Thoracic aorta (tissue), 2 donors: Measurements from ENCODE around the gene TGFBR1. TPM values are rescaled to one million over a fixed set of nuclear protein-coding genes. Genes with fewer than 3 reads are reported as not detected.

Experiments
- ATAC-seq: fragments of 150-250 bp; one replicate; pipeline ENCODE4 v1.8.0; 2017; ENCODE audit warnings: low read depth; ENCODE audit not compliant: insufficient number of reproducible peaks, low FRiP score
- DNase-seq: peaks from one replicate; pipeline ENCODE4 v3.0.0-alpha.2; 2020; ENCODE audit warnings: low spot score
- H3K27ac ChIP-seq, 2 donors: fragments of 200-600 bp; sonication (generic); 1 replicate in 1 of 2; 2 replicates in 1 of 2; pipeline ENCODE4 v1.5.1; 2016; ENCODE audit warnings: mild to moderate bottlenecking in 2 of 2, moderate library complexity in 2 of 2
- H3K27me3 ChIP-seq: fragments of 200-600 bp; sonication (generic); replicated peaks from 2 replicates; pipeline ENCODE4 v1.6.0; 2016; ENCODE audit warnings: mild to moderate bottlenecking; ENCODE audit not compliant: insufficient read depth
- H3K36me3 ChIP-seq: fragments of 200-600 bp; sonication (generic); one replicate; pipeline ENCODE4 v1.5.1; 2016
- H3K4me1 ChIP-seq, 2 donors: fragments of 200-600 bp; sonication (generic); 1 replicate in 1 of 2; 2 replicates in 1 of 2; pipeline versions ENCODE4 v1.5.1 to v1.6.0; 2016; ENCODE audit warnings: low read depth in 2 of 2, mild to moderate bottlenecking in 1 of 2; ENCODE audit not compliant: control insufficient read depth in 1 of 2
- H3K4me3 ChIP-seq: fragments of 200-600 bp; sonication (generic); 2 replicates; pipeline ENCODE4 v1.5.1; 2016; ENCODE audit warnings: mild to moderate bottlenecking
- H3K9me3 ChIP-seq: fragments of 200-600 bp; sonication (generic); 2 replicates; pipeline ENCODE4 v1.5.1; 2016
- total RNA-seq, 2 donors: library from RNA; depleted of rRNA; stranded (reverse); fragments of >200 nt; gene quantifications; one replicate each; pipeline versions ENCODE4 v1.1.0 to v1.2.3, GENCODE V29; 2016
- TF ChIP-seq, protein P1 (sequence below): fragments of 200-600 bp; sonication (generic); IDR thresholded peaks from one replicate; pipeline ENCODE4 v1.5.1; 2019; ENCODE audit warnings: antibody characterized with exemption

The TGFBR1 gene
- total RNA-seq, 2 donors from 2014 or later, result 76.8 to 87.2 TPM

GRCh38 chr9:99108131-99108530 is 3.2 kb downstream of the TGFBR1 start:
- no peaks in the 10 kb centered on the region for H3K27me3 ChIP-seq
- no peaks in the 10 kb centered on the region for H3K36me3 ChIP-seq
- peak overlapping the region in 1 of 2 donors; percentile 85 for H3K27ac ChIP-seq
- H3K4me3 ChIP-seq, result peak overlapping the region; percentile 86
- ATAC-seq, result no peak
- no peak for DNase-seq
- H3K9me3 ChIP-seq, result no peaks in the 10 kb centered on the region
- H3K4me1 ChIP-seq, result peaks cover 35 to 78% of the 10 kb centered on the region in 2 donors
- TF ChIP-seq, protein P1, sequence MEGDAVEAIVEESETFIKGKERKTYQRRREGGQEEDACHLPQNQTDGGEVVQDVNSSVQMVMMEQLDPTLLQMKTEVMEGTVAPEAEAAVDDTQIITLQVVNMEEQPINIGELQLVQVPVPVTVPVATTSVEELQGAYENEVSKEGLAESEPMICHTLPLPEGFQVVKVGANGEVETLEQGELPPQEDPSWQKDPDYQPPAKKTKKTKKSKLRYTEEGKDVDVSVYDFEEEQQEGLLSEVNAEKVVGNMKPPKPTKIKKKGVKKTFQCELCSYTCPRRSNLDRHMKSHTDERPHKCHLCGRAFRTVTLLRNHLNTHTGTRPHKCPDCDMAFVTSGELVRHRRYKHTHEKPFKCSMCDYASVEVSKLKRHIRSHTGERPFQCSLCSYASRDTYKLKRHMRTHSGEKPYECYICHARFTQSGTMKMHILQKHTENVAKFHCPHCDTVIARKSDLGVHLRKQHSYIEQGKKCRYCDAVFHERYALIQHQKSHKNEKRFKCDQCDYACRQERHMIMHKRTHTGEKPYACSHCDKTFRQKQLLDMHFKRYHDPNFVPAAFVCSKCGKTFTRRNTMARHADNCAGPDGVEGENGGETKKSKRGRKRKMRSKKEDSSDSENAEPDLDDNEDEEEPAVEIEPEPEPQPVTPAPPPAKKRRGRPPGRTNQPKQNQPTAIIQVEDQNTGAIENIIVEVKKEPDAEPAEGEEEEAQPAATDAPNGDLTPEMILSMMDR, result no peak

GRCh38 chr9:99109522-99109921 is 4.6 kb downstream of the TGFBR1 start:
- H3K9me3 ChIP-seq, result no peaks in the 10 kb centered on the region
- H3K4me3 ChIP-seq, result no peak overlapping the region
- no peaks in the 10 kb centered on the region for H3K27me3 ChIP-seq
- DNase-seq (no peak), ATAC-seq (no peak)
- H3K36me3 ChIP-seq, result no peaks in the 10 kb centered on the region
- TF ChIP-seq, protein P1, result no peak
- H3K27ac ChIP-seq, result no peak overlapping the region
- H3K4me1 ChIP-seq, result peaks cover 46 to 81% of the 10 kb centered on the region in 2 donors

DNA sequence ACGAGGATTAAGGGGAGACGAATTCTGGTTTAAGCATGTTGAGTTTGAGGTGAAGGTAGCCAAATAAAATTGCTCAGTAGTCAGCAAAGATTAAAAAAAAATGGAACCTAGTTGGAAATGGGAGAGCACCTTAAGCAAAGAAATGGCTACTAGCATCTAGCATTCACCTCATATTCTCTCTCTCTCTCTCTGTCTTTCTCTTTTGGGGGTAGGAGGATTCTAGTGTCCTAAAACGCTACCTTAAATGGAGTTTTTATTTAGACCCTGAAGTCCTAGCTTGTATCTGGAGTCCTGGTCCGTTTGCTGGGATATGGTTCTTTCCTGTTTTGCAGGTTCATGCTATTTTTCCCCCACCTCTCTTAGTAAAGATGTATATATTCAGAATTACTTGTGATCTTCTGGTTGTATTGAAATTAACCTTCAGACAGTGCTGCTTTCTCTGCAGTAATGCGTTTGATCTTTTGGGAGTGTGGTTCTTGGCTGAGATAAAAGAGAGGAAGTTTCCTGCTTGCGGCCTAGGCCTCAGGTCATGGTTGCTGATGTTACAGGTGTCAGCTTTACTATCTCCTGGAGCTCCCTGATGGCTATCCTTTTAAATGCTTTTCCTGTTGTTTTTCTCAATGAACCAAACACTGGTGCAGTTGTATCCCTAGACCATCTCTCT is 8.0 kb downstream of the TGFBR1 start:
- ATAC-seq (no peak), DNase-seq (no peak)
- Histone ChIP-seq H3K4me3 (peak overlapping the region; percentile 4), H3K9me3 (no peaks in the 10 kb centered on the region), H3K27ac (no peak overlapping the region), H3K4me1 (peaks cover 62 to 83% of the 10 kb centered on the region in 2 donors), H3K27me3 (no peaks in the 10 kb centered on the region), H3K36me3 (no peaks in the 10 kb centered on the region)
- TF ChIP-seq, protein P1, result no peak

DNA sequence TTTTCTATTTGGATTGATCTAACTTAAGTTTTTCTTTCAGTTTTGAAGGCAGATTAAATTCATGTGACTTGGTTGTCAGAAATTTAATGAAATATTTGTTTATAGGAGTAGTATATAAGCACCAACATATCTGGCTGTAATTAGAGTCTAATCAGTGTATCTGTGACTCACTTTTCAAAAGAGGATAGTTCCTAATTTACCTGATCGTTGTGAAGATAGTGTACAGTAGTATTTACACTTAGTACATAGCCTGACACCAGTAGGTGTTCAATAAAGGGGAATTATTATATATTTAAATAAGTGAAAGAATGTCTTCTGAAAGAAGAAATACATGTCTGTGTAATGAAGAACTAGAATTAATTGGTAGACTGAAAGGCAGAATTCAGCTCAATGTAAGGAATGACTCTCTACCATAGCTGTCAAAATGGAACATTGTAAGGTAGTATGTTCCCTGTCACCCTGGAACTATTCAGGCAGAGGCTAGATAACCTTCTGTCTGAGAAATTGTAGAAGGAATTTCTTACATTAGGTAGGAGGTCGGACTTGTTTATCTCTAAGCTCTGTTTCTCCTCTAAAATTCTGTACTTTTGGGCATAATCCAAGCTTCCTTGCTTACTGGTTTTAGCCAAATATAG is 8.6 kb downstream of the TGFBR1 start:
- peaks cover 62 to 77% of the 10 kb centered on the region in 2 donors for H3K4me1 ChIP-seq
- no peaks in the 10 kb centered on the region for H3K36me3 ChIP-seq
- no peaks in the 10 kb centered on the region for H3K9me3 ChIP-seq
- TF ChIP-seq, protein P1, result no peak
- DNase-seq, result no peak
- H3K27ac ChIP-seq, result no peak overlapping the region
- peak overlapping the region; percentile 4 for H3K4me3 ChIP-seq
- H3K27me3 ChIP-seq, result no peaks in the 10 kb centered on the region
- no peak for ATAC-seq

GRCh38 chr9:99114049-99114440 is 9.1 kb downstream of the TGFBR1 start:
- TF ChIP-seq, protein P1, result no peak
- Histone ChIP-seq H3K27me3 (no peaks in the 10 kb centered on the region), H3K9me3 (no peaks in the 10 kb centered on the region), H3K4me1 (peaks cover 63 to 76% of the 10 kb centered on the region in 2 donors), H3K36me3 (no peaks in the 10 kb centered on the region), H3K4me3 (no peak overlapping the region), H3K27ac (no peak overlapping the region)
- ATAC-seq, result no peak
- DNase-seq, result no peak
